Esophagus squamous epithelium (tissue), 4 donors: Measurements from ENCODE around the gene VSNL1.

ENCODE experiments used
- CTCF ChIP-seq, 6 experiments: fragments of 450-650 bp in 4 of 6; fragments of 200-600 bp in 2 of 6; sonication (generic) in 2 of 6; IDR thresholded peaks; one replicate each; pipeline ENCODE4 v1.5.1; 2016 to 2019; ENCODE audit warnings: antibody characterized with exemption in 6 of 6, mild to moderate bottlenecking in 4 of 6, moderate library complexity in 4 of 6
- POLR2A ChIP-seq, 4 donors: fragments of 450-650 bp; IDR thresholded peaks; one replicate each; pipeline ENCODE4 v1.6.1; 2017; ENCODE audit warnings: antibody characterized with exemption in 4 of 4, mild to moderate bottlenecking in 4 of 4, moderate library complexity in 3 of 4

GRCh38 chr2:17689010-17689409 lies 148.5 kb downstream of the VSNL1 start:
- TF ChIP-seq CTCF (IDR thresholded peaks at IDR 0.05), result no peak
- TF ChIP-seq POLR2A (IDR thresholded peaks at IDR 0.05), result no peak
